Measurements from ENCODE around the gene SUPT3H. TPM values are rescaled to one million over a fixed set of nuclear protein-coding genes. Genes with fewer than 3 reads are reported as not detected.

SUPT3H gene
- total RNA-seq, 1 donor from 2014 or later = 16.0 TPM

- H3K4me1 Mint-ChIP-seq (ENCODE audit: low read depth, unreplicated experiment) = no peaks in the 10 kb centered on the region
- DNase-seq = no peak
- H3K36me3 Mint-ChIP-seq (ENCODE audit: unreplicated experiment) = no peaks in the 10 kb centered on the region
- H3K27me3 Mint-ChIP-seq (ENCODE audit: unreplicated experiment) = no peaks in the 10 kb centered on the region
- no peak for TF ChIP-seq CTCF (IDR thresholded peaks at IDR 0.05; ENCODE audit: partially characterized antibody, unreplicated experiment)
- H3K4me3 Mint-ChIP-seq (ENCODE audit: unreplicated experiment) = no peak overlapping the region
- peaks cover 1% of the 10 kb centered on the region for H3K9me3 Mint-ChIP-seq (ENCODE audit: unreplicated experiment)
- H3K27ac Mint-ChIP-seq (ENCODE audit: unreplicated experiment) = no peak overlapping the region
Measured at GRCh38 chr6:45169815-45170214, 207.9 kb downstream of the SUPT3H start.

GRCh38 chr6:45163952-45164766 lies 213.6 kb downstream of the SUPT3H start:
- Mint-ChIP-seq H3K36me3 (ENCODE audit: unreplicated experiment) (no peaks in the 10 kb centered on the region), H3K9me3 (ENCODE audit: unreplicated experiment) (peaks cover 1% of the 10 kb centered on the region), H3K27ac (ENCODE audit: unreplicated experiment) (no peak overlapping the region), H3K27me3 (ENCODE audit: unreplicated experiment) (no peaks in the 10 kb centered on the region), H3K4me3 (ENCODE audit: unreplicated experiment) (no peak overlapping the region), H3K4me1 (ENCODE audit: low read depth, unreplicated experiment) (no peaks in the 10 kb centered on the region)
- DNase-seq = no peak
- TF ChIP-seq CTCF (IDR thresholded peaks at IDR 0.05; ENCODE audit: partially characterized antibody, unreplicated experiment) = no peak

- DNase-seq = no peak
- H3K36me3 Mint-ChIP-seq (ENCODE audit: unreplicated experiment) = no peaks in the 10 kb centered on the region
- no peak for TF ChIP-seq CTCF (IDR thresholded peaks at IDR 0.05; ENCODE audit: partially characterized antibody, unreplicated experiment)
- H3K27ac Mint-ChIP-seq (ENCODE audit: unreplicated experiment) = no peak overlapping the region
- no peaks in the 10 kb centered on the region for H3K9me3 Mint-ChIP-seq (ENCODE audit: unreplicated experiment)
- no peaks in the 10 kb centered on the region for H3K27me3 Mint-ChIP-seq (ENCODE audit: unreplicated experiment)
- no peak overlapping the region for H3K4me3 Mint-ChIP-seq (ENCODE audit: unreplicated experiment)
- H3K4me1 Mint-ChIP-seq (ENCODE audit: low read depth, unreplicated experiment) = no peaks in the 10 kb centered on the region
Measured at GRCh38 chr6:45160305-45160704, 217.4 kb downstream of the SUPT3H start.

- Mint-ChIP-seq H3K4me3 (ENCODE audit: unreplicated experiment) (no peak overlapping the region), H3K36me3 (ENCODE audit: unreplicated experiment) (no peaks in the 10 kb centered on the region), H3K27me3 (ENCODE audit: unreplicated experiment) (no peaks in the 10 kb centered on the region), H3K4me1 (ENCODE audit: low read depth, unreplicated experiment) (no peaks in the 10 kb centered on the region), H3K27ac (ENCODE audit: unreplicated experiment) (no peak overlapping the region), H3K9me3 (ENCODE audit: unreplicated experiment) (no peaks in the 10 kb centered on the region)
- DNase-seq = no peak
- no peak for TF ChIP-seq CTCF (IDR thresholded peaks at IDR 0.05; ENCODE audit: partially characterized antibody, unreplicated experiment)
Measured at GRCh38 chr6:45156075-45156474, 221.7 kb downstream of the SUPT3H start.

- H3K9me3 Mint-ChIP-seq (ENCODE audit: unreplicated experiment) = no peaks in the 10 kb centered on the region
- no peak for DNase-seq
- H3K4me1 Mint-ChIP-seq (ENCODE audit: low read depth, unreplicated experiment) = no peaks in the 10 kb centered on the region
- H3K27ac Mint-ChIP-seq (ENCODE audit: unreplicated experiment) = no peak overlapping the region
- H3K27me3 Mint-ChIP-seq (ENCODE audit: unreplicated experiment) = no peaks in the 10 kb centered on the region
- no peak for TF ChIP-seq CTCF (IDR thresholded peaks at IDR 0.05; ENCODE audit: partially characterized antibody, unreplicated experiment)
- H3K4me3 Mint-ChIP-seq (ENCODE audit: unreplicated experiment) = no peak overlapping the region
- H3K36me3 Mint-ChIP-seq (ENCODE audit: unreplicated experiment) = no peaks in the 10 kb centered on the region
Measured at GRCh38 chr6:45155341-45155894, 222.3 kb downstream of the SUPT3H start.
